HS-27A (cell line): ENCODE data around the gene FAM114A1.
A peak's percentile ranks its signal among the peaks of the same experiment; 100 is the strongest.
"Not testable (repeated sequence)": the region's sequence is repeated elsewhere in the genome, so short reads cannot be mapped to it uniquely, and the experiment has no call there.

Experiments
- DNase-seq: peaks from one replicate; pipeline ENCODE4 v3.0.0-alpha.2; 2012; ENCODE audit warnings: low read depth, missing footprints

The FAM114A1 gene

GRCh38 chr4:38967260-38968095, 99.9 kb downstream of the FAM114A1 start:
- peak; percentile 30 for DNase-seq

- DNase-seq: no peak
Observed at GRCh38 chr4:38968668-38969067, 101.1 kb downstream of the FAM114A1 start.

GRCh38 chr4:38976308-38976707, 108.7 kb downstream of the FAM114A1 start:
- DNase-seq: no peak

- no peak for DNase-seq
Observed at GRCh38 chr4:38979081-38979480, 111.5 kb downstream of the FAM114A1 start.

- no peak for DNase-seq
Observed at GRCh38 chr4:38979511-38980230, 112.1 kb downstream of the FAM114A1 start.

GRCh38 chr4:38980903-38981676, 113.5 kb downstream of the FAM114A1 start:
- no peak for DNase-seq

GRCh38 chr4:38982361-38983095, 114.9 kb downstream of the FAM114A1 start:
- no peak for DNase-seq

GRCh38 chr4:38983291-38983690, 115.7 kb downstream of the FAM114A1 start:
- DNase-seq: no peak

GRCh38 chr4:38983787-38984598, 116.4 kb downstream of the FAM114A1 start:
- no peak for DNase-seq

GRCh38 chr4:38985410-38986100, 117.9 kb downstream of the FAM114A1 start:
- DNase-seq: no peak

GRCh38 chr4:38987491-38987890, 119.9 kb downstream of the FAM114A1 start:
- DNase-seq: no peak

- not testable (repeated sequence) for DNase-seq
Observed at GRCh38 chr4:38988353-38988752, 120.7 kb downstream of the FAM114A1 start.

GRCh38 chr4:38989487-38989886, 121.9 kb downstream of the FAM114A1 start:
- DNase-seq: no peak

GRCh38 chr4:38990241-38990640, 122.6 kb downstream of the FAM114A1 start:
- no peak for DNase-seq

GRCh38 chr4:38993683-38994082, 126.1 kb downstream of the FAM114A1 start:
- DNase-seq: no peak

- no peak for DNase-seq
Observed at GRCh38 chr4:38994135-38994534, 126.5 kb downstream of the FAM114A1 start.
